GM19025 (cell line): ENCODE data around the gene KLRF1.

Source experiments
- ATAC-seq: cut with Tn5 transposase; IDR thresholded peaks from one replicate; pipeline ENCODE4 v1.9.1; 2021; ENCODE audit warnings: mild to moderate bottlenecking, low read depth, moderate library complexity; ENCODE audit not compliant: unreplicated experiment

Gene KLRF1

DNA sequence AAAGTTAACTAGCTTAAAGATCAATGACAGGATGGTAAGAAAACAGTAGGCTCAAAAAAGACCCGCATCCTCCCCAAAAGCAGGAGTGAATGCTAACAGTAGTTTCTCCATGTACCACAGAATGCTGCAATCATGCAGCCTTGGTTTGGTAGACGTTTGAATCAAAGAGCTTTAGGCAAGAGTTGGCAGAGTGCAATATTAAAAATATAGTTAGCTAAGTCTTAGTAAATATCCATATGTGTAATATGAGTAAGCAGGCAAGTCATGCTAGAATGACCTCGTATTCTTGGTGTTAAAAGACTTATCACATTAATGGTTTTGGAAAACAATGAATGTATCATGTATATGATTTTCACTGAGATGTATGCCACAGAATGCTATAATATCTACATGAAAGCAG is 18.8 kb upstream of the KLRF1 start:
- no peak for ATAC-seq

DNA sequence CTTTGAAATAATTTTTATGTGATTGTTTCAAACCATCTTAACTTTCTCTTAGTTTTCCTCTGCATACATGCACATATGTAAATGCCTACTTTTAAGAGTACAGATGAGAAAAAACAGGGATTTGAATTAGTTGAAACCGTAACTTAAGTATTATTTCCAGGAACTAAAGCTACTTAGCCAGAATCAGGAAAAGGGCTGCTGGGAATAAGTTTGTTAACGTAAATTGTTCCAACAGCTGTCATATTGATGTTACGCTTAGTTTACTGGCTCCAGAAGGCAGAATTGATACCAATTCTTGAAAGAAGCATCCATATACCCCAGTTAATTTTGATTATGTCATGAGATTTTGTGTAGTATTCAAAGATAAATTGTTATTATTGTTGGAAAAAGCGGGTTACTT is 17.9 kb upstream of the KLRF1 start:
- ATAC-seq, result no peak

- no peak for ATAC-seq
Observed at GRCh38 chr12:9809866-9810265, 17.4 kb upstream of the KLRF1 start.

GRCh38 chr12:9810671-9811070 is 16.6 kb upstream of the KLRF1 start:
- no peak for ATAC-seq

GRCh38 chr12:9811621-9812020 is 15.7 kb upstream of the KLRF1 start:
- ATAC-seq, result no peak

- peak; percentile 90 for ATAC-seq
Observed at GRCh38 chr12:9813821-9814798, 13.2 kb upstream of the KLRF1 start.

GRCh38 chr12:9820281-9820930 is 6.9 kb upstream of the KLRF1 start:
- ATAC-seq, result no peak

DNA sequence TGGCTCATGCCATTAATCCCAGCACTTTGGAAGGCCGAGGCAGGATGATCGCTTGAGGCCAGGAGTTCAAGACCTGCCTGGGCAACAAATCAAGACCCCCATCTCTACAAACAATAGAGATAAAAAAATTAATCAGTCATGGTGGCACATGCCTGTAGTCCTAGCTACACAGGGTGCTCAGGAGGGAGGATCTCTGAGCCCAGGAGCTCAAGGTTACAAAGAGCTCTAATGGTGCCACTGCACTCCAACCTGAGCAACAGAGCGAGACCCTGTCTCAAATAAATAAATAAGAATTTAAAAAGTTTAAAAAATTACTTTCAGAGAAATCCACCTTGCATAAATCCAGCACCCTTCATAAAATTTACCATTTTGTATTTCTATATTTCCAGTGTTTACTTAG is 2.2 kb downstream of the KLRF1 start:
- no peak for ATAC-seq

DNA sequence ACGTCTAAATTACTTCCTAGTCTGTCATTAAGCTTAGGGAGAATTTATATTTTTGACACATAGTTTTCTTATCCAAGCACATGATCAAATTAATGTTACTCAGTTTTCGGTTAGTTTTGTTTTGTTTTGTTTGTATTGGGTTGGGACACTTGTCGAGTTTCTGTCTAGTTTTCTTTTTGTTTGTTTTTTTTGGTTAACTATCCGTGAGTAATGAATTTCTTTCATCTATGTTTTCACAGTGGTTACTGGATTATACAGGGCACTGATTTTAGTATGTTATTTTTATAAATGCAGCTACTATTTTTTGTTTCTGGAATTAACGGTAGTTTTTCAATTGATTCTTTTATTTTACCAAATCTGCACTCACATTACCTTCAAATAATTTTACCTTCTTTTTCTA is 2.7 kb downstream of the KLRF1 start:
- ATAC-seq, result no peak

DNA sequence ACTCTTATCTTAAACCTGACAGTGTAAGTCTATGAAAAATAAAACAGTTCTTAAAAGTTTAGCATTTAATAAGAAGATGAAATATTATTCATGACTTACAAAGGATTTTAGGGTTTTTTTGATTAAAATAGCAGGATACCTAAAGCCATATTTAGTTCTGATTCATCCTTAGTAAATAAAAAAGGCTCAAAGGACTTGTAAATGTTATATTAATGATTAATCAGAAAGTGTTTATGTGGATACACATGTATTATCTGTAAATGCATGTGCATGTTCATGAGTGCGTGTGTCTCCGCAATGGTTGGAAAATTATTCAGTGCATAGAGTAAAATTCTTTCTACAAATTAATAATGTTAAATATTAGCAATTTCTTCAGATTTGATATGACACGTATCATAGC is 4.4 kb downstream of the KLRF1 start:
- no peak for ATAC-seq

DNA sequence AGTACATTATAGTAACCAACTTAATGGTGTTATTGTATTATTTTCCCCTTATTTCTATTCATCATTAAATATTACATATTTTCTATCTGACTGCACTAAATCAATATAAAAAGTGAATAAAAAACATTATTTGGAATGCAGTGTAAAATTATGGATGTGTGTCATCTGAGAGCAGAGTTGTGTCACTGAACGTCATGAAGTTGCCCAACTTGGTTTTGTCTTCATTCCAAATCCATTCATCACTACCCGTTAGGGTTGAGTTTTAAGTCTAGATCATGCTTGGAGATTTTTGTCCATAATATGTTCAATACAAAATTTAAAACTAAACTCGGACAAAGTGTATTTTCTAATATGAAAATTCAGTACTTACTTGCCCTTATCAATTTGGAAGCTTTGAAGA is 16.1 kb downstream of the KLRF1 start:
- no peak for ATAC-seq

- no peak for ATAC-seq
Observed at GRCh38 chr12:9848899-9849298, 21.6 kb downstream of the KLRF1 start.

DNA sequence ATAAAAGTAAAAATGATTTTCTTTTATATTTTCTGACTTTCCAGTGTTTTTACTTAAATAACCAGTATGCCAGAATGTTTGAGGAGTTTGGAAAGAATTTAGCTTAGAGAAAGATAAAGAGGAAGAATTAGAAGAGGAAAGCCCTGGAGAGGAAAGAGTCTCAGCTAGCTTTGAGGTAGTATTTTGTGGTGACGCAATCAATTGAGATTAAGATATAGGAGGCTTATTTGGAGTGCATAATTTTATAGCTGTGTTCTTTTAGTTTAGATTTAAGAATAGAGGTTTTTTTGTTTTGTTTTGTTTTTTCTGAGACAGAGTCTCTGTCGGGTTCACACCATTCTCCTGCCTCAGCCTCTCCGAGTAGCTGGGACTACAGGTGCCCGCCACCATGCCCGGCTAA is 23.8 kb downstream of the KLRF1 start:
- ATAC-seq, result no peak

GRCh38 chr12:9851927-9852326 is 24.6 kb downstream of the KLRF1 start:
- no peak for ATAC-seq

DNA sequence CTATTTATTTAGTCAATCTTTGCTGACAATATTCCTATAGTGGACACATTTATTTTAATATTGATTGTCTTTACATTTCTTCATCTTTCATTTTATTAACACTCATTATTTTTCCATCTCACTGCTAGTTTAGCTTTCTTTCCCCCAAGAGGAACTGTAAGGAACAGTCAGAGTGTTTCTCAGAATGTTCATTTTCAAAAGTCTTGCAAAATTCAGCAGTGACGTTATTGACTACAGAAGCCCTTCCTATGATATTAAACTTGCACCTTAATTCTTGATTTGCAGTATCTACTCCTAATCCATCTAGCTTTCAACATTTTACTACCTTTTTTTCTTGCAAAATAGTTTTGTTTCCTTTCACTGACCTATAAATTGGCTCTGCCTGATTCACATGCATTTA is 28.9 kb downstream of the KLRF1 start:
- ATAC-seq, result no peak

DNA sequence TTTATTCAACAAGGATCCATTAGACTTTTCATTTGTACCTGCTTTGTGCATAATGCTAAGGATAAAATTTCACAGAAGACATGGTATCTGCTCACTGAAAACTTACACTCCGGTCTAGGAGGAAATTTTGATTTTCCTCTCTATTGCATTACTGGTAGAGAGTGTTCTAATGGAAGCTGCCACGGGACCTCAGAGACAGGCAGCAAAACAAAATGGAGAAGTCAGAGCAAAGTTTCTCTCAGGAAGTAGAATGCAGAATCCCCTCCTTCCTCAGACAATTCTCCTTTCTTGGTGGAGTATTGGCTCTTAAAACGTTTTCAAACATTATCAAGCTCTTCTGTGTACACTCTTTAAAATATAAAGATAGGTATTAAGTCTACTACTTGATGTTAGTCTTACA is 29.6 kb downstream of the KLRF1 start:
- ATAC-seq, result no peak

GRCh38 chr12:9858135-9858534 is 30.9 kb downstream of the KLRF1 start:
- no peak for ATAC-seq

DNA sequence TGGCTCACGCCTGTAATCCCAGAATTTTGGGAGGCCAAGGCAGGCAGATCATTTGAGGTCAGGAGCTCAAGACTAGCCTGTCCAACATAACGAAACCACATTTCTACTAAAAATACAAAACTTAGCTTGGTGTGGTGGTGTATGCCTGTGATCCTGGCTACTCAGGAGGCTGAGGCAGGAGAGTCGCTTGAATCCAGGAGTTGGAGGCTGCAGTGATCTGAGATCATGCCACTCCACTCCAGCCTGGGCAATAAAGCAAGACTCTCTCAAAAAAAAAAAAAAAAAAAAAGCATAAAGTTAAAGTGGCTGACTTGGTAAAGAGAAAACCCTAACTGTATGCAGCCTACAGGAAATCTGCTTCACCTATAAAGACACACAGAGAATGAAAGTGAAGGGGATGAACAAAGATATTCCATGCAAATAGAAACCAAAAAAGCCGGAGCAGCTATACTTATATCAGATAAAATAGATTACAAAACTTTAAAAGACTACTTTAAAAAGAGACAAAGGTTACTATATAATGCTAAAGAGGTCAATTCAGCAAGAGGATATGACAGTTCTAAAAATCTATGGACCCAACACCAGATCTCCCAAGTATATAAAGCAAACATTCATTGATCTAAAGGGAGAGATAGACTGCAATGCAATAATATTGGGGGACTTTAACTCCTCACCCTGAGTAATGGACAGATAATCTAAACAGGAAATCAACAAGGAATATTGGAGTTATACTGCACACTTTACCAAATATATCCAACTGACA is 37.8 kb downstream of the KLRF1 start:
- ATAC-seq, result no peak

GRCh38 chr12:9866860-9867269 is 39.6 kb downstream of the KLRF1 start:
- no peak for ATAC-seq

- ATAC-seq, result no peak
Observed at GRCh38 chr12:9867531-9867930, 40.2 kb downstream of the KLRF1 start.

GRCh38 chr12:9868311-9868801 is 41.1 kb downstream of the KLRF1 start:
- ATAC-seq, result no peak
